Measurements from ENCODE around the gene MRPL53. TPM values are rescaled to one million over a fixed set of nuclear protein-coding genes. Genes with fewer than 3 reads are reported as not detected.

Gene MRPL53
- total RNA-seq, 1 donor from 2014 or later = 61.3 TPM

DNA sequence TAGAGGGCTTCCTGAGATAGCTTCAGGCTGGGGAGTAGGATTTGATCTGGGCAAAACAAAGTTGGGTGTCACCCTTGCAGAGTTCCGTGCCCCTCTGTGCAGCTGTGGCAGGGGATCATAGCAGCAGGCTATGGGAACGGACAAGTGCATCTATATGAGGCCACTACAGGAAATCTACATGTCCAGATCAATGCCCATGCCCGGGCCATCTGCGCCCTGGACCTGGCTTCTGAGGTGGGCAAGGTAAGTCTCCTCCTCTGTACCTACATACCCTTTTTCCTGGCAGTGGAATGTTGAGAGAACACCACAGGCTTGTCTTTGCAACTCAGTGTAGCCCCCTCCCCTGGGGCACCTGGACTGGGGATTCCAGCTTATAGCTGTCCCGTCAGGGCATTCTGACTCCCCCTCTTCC, 47.5 kb downstream of the MRPL53 start:
- DNase-seq (ENCODE audit: low spot score, unreplicated experiment) = no peak
- Mint-ChIP-seq H3K4me1 (ENCODE audit: low read depth) (peaks cover 7% of the 10 kb centered on the region), H3K27me3 (peaks cover 4% of the 10 kb centered on the region), H3K27ac (peak overlapping the region; percentile 45), H3K36me3 (ENCODE audit: insufficient read depth) (peaks cover 18% of the 10 kb centered on the region), H3K4me3 (ENCODE audit: low read depth) (no peak overlapping the region), H3K9me3 (ENCODE audit: low read depth) (no peaks in the 10 kb centered on the region)
- TF ChIP-seq, protein P1, sequence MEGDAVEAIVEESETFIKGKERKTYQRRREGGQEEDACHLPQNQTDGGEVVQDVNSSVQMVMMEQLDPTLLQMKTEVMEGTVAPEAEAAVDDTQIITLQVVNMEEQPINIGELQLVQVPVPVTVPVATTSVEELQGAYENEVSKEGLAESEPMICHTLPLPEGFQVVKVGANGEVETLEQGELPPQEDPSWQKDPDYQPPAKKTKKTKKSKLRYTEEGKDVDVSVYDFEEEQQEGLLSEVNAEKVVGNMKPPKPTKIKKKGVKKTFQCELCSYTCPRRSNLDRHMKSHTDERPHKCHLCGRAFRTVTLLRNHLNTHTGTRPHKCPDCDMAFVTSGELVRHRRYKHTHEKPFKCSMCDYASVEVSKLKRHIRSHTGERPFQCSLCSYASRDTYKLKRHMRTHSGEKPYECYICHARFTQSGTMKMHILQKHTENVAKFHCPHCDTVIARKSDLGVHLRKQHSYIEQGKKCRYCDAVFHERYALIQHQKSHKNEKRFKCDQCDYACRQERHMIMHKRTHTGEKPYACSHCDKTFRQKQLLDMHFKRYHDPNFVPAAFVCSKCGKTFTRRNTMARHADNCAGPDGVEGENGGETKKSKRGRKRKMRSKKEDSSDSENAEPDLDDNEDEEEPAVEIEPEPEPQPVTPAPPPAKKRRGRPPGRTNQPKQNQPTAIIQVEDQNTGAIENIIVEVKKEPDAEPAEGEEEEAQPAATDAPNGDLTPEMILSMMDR (IDR thresholded peaks at IDR 0.05; ENCODE audit: unreplicated experiment) = no peak

DNA sequence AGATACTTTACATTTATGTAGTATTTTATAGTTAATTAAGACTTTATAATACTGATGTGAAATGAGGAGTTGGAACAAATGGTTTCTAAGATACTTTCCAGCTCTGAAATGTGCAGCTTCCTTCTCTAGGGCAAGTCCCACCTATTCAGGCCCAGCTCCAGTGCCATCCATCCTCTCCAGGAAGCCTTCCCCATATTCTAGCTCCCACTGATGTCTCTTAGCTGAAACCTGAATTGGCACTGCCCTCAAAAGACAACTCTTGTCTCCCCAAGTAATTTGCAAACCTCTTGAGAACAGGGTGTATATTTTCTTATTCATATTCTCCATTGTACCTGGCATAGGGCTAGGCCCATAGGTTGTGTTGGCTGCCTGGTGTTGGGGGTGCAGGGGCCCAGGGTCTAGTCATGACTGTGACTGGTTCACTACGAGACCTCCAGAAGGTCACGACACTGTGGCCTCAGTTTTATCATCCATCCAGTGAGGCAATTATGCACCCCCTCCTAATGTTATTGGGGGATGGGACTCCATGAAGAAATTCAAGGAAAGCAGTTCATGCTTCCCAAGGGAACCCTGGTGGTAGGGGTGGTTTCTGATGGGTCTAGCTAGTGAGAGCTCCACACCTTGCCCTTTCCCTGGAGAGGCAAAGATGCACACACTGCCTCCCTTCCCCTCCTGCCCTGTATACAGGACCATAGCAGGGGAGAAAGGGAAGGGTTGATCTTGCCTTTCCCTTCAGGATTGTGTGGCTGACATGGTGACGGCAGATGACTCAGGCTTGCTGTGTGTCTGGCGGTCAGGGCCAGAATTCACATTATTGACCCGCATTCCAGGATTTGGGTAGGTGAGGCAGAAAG, 48.1 kb downstream of the MRPL53 start:
- H3K27ac Mint-ChIP-seq = no peak overlapping the region
- TF ChIP-seq, protein P1 (IDR thresholded peaks at IDR 0.05; ENCODE audit: unreplicated experiment) = no peak
- DNase-seq (ENCODE audit: low spot score, unreplicated experiment) = no peak
- peaks cover 16% of the 10 kb centered on the region for H3K36me3 Mint-ChIP-seq (ENCODE audit: insufficient read depth)
- no peaks in the 10 kb centered on the region for H3K9me3 Mint-ChIP-seq (ENCODE audit: low read depth)
- H3K4me3 Mint-ChIP-seq (ENCODE audit: low read depth) = no peak overlapping the region
- peaks cover 7% of the 10 kb centered on the region for H3K4me1 Mint-ChIP-seq (ENCODE audit: low read depth)
- H3K27me3 Mint-ChIP-seq = peaks cover 4% of the 10 kb centered on the region

DNA sequence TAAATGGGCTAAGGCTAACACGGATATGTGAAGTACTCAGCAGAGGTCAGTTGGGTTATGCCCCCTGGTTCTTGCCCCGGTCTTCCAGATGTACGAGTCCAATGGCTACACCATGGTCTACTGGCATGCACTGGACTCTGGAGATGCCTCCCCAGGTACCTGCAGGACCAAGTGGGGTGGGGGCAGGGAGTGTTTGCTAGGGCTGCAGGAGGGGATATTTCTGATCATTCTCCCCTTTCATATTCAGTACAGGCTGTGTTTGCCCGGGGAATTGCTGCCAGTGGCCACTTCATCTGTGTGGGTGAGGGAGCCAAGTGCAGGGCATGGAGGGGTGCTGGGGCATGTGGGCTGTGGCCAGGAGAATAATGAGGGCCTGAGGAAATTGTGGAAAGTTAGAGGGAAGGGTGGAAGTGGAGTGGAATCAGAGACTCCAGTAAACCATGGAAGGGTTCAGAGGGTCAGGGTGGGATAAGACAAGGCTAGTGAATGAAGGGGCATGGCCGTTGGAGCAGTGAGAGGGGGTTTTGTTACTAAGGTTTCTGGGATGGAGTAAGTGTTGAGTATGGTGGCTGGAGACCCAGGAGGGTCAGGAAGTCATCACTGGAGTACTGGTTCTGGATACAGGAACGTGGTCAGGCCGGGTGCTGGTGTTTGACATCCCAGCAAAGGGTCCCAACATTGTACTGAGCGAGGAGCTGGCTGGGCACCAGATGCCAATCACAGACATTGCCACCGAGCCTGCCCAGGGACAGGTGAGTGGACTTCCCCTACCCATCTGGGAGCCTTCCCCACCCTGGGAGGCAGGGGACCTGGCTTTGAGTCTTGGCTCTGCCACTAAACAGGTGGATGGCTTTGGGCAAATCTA, 49.0 kb downstream of the MRPL53 start:
- H3K27me3 Mint-ChIP-seq = peaks cover 4% of the 10 kb centered on the region
- H3K4me1 Mint-ChIP-seq (ENCODE audit: low read depth) = peaks cover 7% of the 10 kb centered on the region
- peaks cover 14% of the 10 kb centered on the region for H3K36me3 Mint-ChIP-seq (ENCODE audit: insufficient read depth)
- TF ChIP-seq, protein P1 (IDR thresholded peaks at IDR 0.05; ENCODE audit: unreplicated experiment) = no peak
- H3K27ac Mint-ChIP-seq = no peak overlapping the region
- peak overlapping the region; percentile 94 for H3K4me3 Mint-ChIP-seq (ENCODE audit: low read depth)
- no peak for DNase-seq (ENCODE audit: low spot score, unreplicated experiment)
- no peaks in the 10 kb centered on the region for H3K9me3 Mint-ChIP-seq (ENCODE audit: low read depth)

Other genes starting within 250 kb of the MRPL53 start
- 4.1 and 5.9 TPM in 2 replicates for gene SLC4A5, start 129.3 kb downstream of the MRPL53 start, total RNA-seq
- gene DCTN1, start 92.4 kb downstream of the MRPL53 start, total RNA-seq = 178 and 195 TPM in 2 replicates
- gene C2orf81, start 51.1 kb downstream of the MRPL53 start, total RNA-seq = 11.3 and 13.4 TPM in 2 replicates
- gene WDR54, start 51.0 kb downstream of the MRPL53 start, total RNA-seq = 28.1 and 30.2 TPM in 2 replicates
- gene RTKN, start 30.7 kb downstream of the MRPL53 start, total RNA-seq = 121 and 129 TPM in 2 replicates
- gene INO80B, start 17.6 kb downstream of the MRPL53 start, total RNA-seq = 46.8 and 51.0 TPM in 2 replicates
- gene WBP1, start 14.2 kb downstream of the MRPL53 start, total RNA-seq = 127 and 140 TPM in 2 replicates
- gene MOGS, start 7.3 kb downstream of the MRPL53 start, total RNA-seq = 67.9 and 71.5 TPM in 2 replicates
- gene CCDC142, start 10.3 kb upstream of the MRPL53 start, total RNA-seq = 39.9 and 42.0 TPM in 2 replicates
- gene TTC31, start 10.4 kb upstream of the MRPL53 start, total RNA-seq = 32.2 and 34.8 TPM in 2 replicates
- 7.3 and 9.3 TPM in 2 replicates for gene LBX2, start 26.9 kb upstream of the MRPL53 start, total RNA-seq
- 23.3 and 24.4 TPM in 2 replicates for gene PCGF1, start 35.0 kb upstream of the MRPL53 start, total RNA-seq
- 0.33 TPM in 1 of 2 replicates, not detected in the other for gene TLX2, start 41.8 kb upstream of the MRPL53 start, total RNA-seq
- gene DQX1, start 53.6 kb upstream of the MRPL53 start, total RNA-seq = 1.5 and 1.7 TPM in 2 replicates
- gene AUP1, start 57.0 kb upstream of the MRPL53 start, total RNA-seq = 110 and 115 TPM in 2 replicates
- gene HTRA2, start 57.3 kb upstream of the MRPL53 start, total RNA-seq = 35.9 and 41.9 TPM in 2 replicates
- 23.4 and 24.2 TPM in 2 replicates for gene LOXL3, start 81.3 kb upstream of the MRPL53 start, total RNA-seq
- gene DOK1, start 82.0 kb upstream of the MRPL53 start, total RNA-seq = 18.5 and 20.9 TPM in 2 replicates
- gene M1AP, start 175.7 kb upstream of the MRPL53 start, total RNA-seq = 2.5 and 2.6 TPM in 2 replicates
- gene SEMA4F, start 181.6 kb upstream of the MRPL53 start, total RNA-seq = 11.5 and 13.4 TPM in 2 replicates